Activated CD4-positive, alpha-beta T cell treated with anti-CD3 and anti-CD28 coated beads, Interleukin-2, Interleukin-6, amounts not matched to agents 100 ng/mL and 50 ng/mL, durations not matched to agents 16 hours and 8 hours (primary cell): ENCODE measurements around the gene EXOSC9.

Experiments
- DNase-seq: peaks from one replicate; pipeline ENCODE4 v3.0.0-alpha.2; 2020

The EXOSC9 gene

GRCh38 chr4:121824950-121825349, 23.8 kb downstream of the EXOSC9 start:
- DNase-seq, result no peak

- no peak for DNase-seq
These were observed 26.7 kb downstream of the EXOSC9 start for GRCh38 chr4:121827853-121828252.

- DNase-seq, result no peak
These were observed 28.4 kb downstream of the EXOSC9 start for GRCh38 chr4:121829511-121829910.

GRCh38 chr4:121838136-121838535, 37.0 kb downstream of the EXOSC9 start:
- DNase-seq, result no peak

GRCh38 chr4:121842862-121843261, 41.7 kb downstream of the EXOSC9 start:
- no peak for DNase-seq

GRCh38 chr4:121846662-121847061, 45.5 kb downstream of the EXOSC9 start:
- no peak for DNase-seq

GRCh38 chr4:121851354-121851753, 50.2 kb downstream of the EXOSC9 start:
- DNase-seq, result no peak

GRCh38 chr4:121860121-121860520, 59.0 kb downstream of the EXOSC9 start:
- no peak for DNase-seq

- no peak for DNase-seq
These were observed 60.3 kb downstream of the EXOSC9 start for GRCh38 chr4:121861426-121861825.

- no peak for DNase-seq
These were observed 62.7 kb downstream of the EXOSC9 start for GRCh38 chr4:121863799-121864198.
